Measurements from ENCODE around the gene MACROD2. TPM values are rescaled to one million over a fixed set of nuclear protein-coding genes. Genes with fewer than 3 reads are reported as not detected.

The MACROD2 gene
- total RNA-seq, 1 donor from 2014 or later, result 2.4 TPM

DNA sequence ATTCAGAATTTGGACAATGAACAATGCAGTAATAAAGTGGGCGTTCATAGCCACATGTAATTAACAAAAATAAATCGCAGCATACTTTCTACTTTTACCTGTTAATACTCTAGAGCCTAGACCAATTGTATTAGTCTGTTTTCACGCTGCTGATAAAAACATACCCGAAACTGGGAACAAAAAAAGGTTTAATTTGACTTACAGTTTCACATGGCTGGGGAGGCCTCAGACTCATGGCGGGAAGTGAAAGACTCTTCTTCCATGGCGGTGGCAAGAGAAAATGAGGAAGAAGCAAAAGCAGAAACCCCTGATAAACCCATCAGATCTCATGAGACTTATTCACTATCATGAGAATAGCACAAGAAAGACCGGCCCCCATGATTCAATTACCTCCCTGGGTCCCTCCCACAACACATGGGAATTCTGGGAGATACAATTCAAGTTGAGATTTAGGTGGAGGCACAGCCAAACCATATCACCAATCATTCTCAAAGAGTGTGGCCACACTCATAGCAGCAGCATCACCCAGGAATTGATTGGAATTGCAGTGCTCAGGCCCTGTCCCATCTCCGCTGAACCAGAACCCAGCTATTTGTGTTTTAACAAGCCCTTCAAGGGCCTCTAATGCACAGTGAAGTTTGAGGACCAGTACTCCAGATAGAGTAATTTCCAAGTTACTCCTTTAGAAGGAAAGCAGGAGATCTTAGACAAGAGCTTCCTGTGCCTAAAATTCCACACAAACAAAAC is 1927.9 kb downstream of the MACROD2 start:
- no peak overlapping the region for H3K27ac ChIP-seq (ENCODE audit: low read depth, low read length)
- no peaks in the 10 kb centered on the region for H3K79me2 ChIP-seq (ENCODE audit: insufficient read depth, low read length)
- H2AFZ ChIP-seq (ENCODE audit: low read depth, low read length), result no peak overlapping the region
- H3K4me1 Mint-ChIP-seq (ENCODE audit: low read depth, unreplicated experiment), result no peaks in the 10 kb centered on the region
- peaks cover 11% of the 10 kb centered on the region for H3K27me3 Mint-ChIP-seq (ENCODE audit: low read depth, unreplicated experiment)
- no peaks in the 10 kb centered on the region for H4K20me1 ChIP-seq (ENCODE audit: insufficient read depth, low read length)
- no peaks in the 10 kb centered on the region for H3K27me3 ChIP-seq (ENCODE audit: insufficient read depth, low read length)
- no peak overlapping the region for H3K27ac Mint-ChIP-seq (ENCODE audit: unreplicated experiment)
- H3K4me2 ChIP-seq (ENCODE audit: low read length), result no peak overlapping the region
- no peak for FAIRE-seq
- DNase-seq (ENCODE audit: low read depth), result no peak
- H3K36me3 ChIP-seq (ENCODE audit: insufficient read depth, low read length), result no peaks in the 10 kb centered on the region
- no peak overlapping the region for H3K4me3 ChIP-seq (ENCODE audit: insufficient read depth, low read depth, low read length)
- H3K4me1 ChIP-seq (ENCODE audit: insufficient read depth, low read length), result no peaks in the 10 kb centered on the region
- no peak overlapping the region for H3K9ac ChIP-seq (ENCODE audit: low read length)
- no peak for TF ChIP-seq EZH2 (IDR thresholded peaks at IDR 0.05; ENCODE audit: insufficient read depth, low read length)
- TF ChIP-seq, protein P1, sequence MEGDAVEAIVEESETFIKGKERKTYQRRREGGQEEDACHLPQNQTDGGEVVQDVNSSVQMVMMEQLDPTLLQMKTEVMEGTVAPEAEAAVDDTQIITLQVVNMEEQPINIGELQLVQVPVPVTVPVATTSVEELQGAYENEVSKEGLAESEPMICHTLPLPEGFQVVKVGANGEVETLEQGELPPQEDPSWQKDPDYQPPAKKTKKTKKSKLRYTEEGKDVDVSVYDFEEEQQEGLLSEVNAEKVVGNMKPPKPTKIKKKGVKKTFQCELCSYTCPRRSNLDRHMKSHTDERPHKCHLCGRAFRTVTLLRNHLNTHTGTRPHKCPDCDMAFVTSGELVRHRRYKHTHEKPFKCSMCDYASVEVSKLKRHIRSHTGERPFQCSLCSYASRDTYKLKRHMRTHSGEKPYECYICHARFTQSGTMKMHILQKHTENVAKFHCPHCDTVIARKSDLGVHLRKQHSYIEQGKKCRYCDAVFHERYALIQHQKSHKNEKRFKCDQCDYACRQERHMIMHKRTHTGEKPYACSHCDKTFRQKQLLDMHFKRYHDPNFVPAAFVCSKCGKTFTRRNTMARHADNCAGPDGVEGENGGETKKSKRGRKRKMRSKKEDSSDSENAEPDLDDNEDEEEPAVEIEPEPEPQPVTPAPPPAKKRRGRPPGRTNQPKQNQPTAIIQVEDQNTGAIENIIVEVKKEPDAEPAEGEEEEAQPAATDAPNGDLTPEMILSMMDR (IDR thresholded peaks at IDR 0.05; ENCODE audit: insufficient read depth, low read depth, low read length), result no peak
- H3K9me3 Mint-ChIP-seq (ENCODE audit: unreplicated experiment), result no peaks in the 10 kb centered on the region
- no peak overlapping the region for H3K4me3 Mint-ChIP-seq (ENCODE audit: unreplicated experiment)
- H3K9me3 ChIP-seq (ENCODE audit: insufficient read depth, low read depth, low read length), result no peaks in the 10 kb centered on the region
- H3K36me3 Mint-ChIP-seq (ENCODE audit: low read depth, unreplicated experiment), result no peaks in the 10 kb centered on the region

GRCh38 chr20:15924556-15924955 is 1929.2 kb downstream of the MACROD2 start:
- H3K36me3 Mint-ChIP-seq (ENCODE audit: low read depth, unreplicated experiment), result no peaks in the 10 kb centered on the region
- Histone ChIP-seq H3K4me1 (ENCODE audit: insufficient read depth, low read length) (no peaks in the 10 kb centered on the region), H3K36me3 (ENCODE audit: insufficient read depth, low read length) (no peaks in the 10 kb centered on the region), H3K4me3 (ENCODE audit: insufficient read depth, low read depth, low read length) (no peak overlapping the region), H3K9ac (ENCODE audit: low read length) (no peak overlapping the region), H3K27ac (ENCODE audit: low read depth, low read length) (no peak overlapping the region), H4K20me1 (ENCODE audit: insufficient read depth, low read length) (no peaks in the 10 kb centered on the region), H3K27me3 (ENCODE audit: insufficient read depth, low read length) (no peaks in the 10 kb centered on the region), H3K9me3 (ENCODE audit: insufficient read depth, low read depth, low read length) (no peaks in the 10 kb centered on the region), H2AFZ (ENCODE audit: low read depth, low read length) (no peak overlapping the region), H3K4me2 (ENCODE audit: low read length) (no peak overlapping the region), H3K79me2 (ENCODE audit: insufficient read depth, low read length) (no peaks in the 10 kb centered on the region)
- H3K27me3 Mint-ChIP-seq (ENCODE audit: low read depth, unreplicated experiment), result peaks cover 11% of the 10 kb centered on the region
- no peaks in the 10 kb centered on the region for H3K4me1 Mint-ChIP-seq (ENCODE audit: low read depth, unreplicated experiment)
- no peak overlapping the region for H3K27ac Mint-ChIP-seq (ENCODE audit: unreplicated experiment)
- no peaks in the 10 kb centered on the region for H3K9me3 Mint-ChIP-seq (ENCODE audit: unreplicated experiment)
- DNase-seq (ENCODE audit: low read depth) (no peak), FAIRE-seq (no peak)
- no peak overlapping the region for H3K4me3 Mint-ChIP-seq (ENCODE audit: unreplicated experiment)
- TF ChIP-seq, protein P1 (IDR thresholded peaks at IDR 0.05; ENCODE audit: insufficient read depth, low read depth, low read length), result no peak
- TF ChIP-seq EZH2 (IDR thresholded peaks at IDR 0.05; ENCODE audit: insufficient read depth, low read length), result no peak

DNA sequence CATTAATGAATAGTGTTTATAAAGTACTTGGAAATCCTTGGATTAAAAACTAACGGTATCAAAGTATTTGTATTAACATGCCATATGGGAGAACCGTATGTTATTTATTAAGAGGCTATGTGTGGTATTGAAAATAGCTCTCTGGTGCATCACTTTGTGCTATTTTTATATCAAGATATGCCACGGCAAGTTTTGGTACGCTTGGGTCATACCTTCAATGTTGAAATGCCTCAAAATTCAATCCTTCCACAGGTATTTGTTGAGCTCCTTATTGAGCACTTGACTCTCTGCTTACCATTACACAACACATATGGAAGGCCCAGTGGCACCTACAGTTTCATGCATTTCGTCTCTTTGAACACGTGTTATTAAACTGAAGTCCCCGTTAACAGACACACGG is 1930.1 kb downstream of the MACROD2 start:
- H3K79me2 ChIP-seq (ENCODE audit: insufficient read depth, low read length), result no peaks in the 10 kb centered on the region
- H3K9ac ChIP-seq (ENCODE audit: low read length), result no peak overlapping the region
- no peaks in the 10 kb centered on the region for H3K27me3 ChIP-seq (ENCODE audit: insufficient read depth, low read length)
- H3K4me1 ChIP-seq (ENCODE audit: insufficient read depth, low read length), result no peaks in the 10 kb centered on the region
- Mint-ChIP-seq H3K4me1 (ENCODE audit: low read depth, unreplicated experiment) (no peaks in the 10 kb centered on the region), H3K9me3 (ENCODE audit: unreplicated experiment) (no peaks in the 10 kb centered on the region), H3K27me3 (ENCODE audit: low read depth, unreplicated experiment) (peaks cover 11% of the 10 kb centered on the region), H3K36me3 (ENCODE audit: low read depth, unreplicated experiment) (no peaks in the 10 kb centered on the region), H3K4me3 (ENCODE audit: unreplicated experiment) (no peak overlapping the region), H3K27ac (ENCODE audit: unreplicated experiment) (no peak overlapping the region)
- no peak for DNase-seq (ENCODE audit: low read depth)
- no peak overlapping the region for H3K4me2 ChIP-seq (ENCODE audit: low read length)
- H3K27ac ChIP-seq (ENCODE audit: low read depth, low read length), result no peak overlapping the region
- no peaks in the 10 kb centered on the region for H4K20me1 ChIP-seq (ENCODE audit: insufficient read depth, low read length)
- no peaks in the 10 kb centered on the region for H3K36me3 ChIP-seq (ENCODE audit: insufficient read depth, low read length)
- no peak overlapping the region for H2AFZ ChIP-seq (ENCODE audit: low read depth, low read length)
- FAIRE-seq, result no peak
- no peaks in the 10 kb centered on the region for H3K9me3 ChIP-seq (ENCODE audit: insufficient read depth, low read depth, low read length)
- H3K4me3 ChIP-seq (ENCODE audit: insufficient read depth, low read depth, low read length), result no peak overlapping the region
- TF ChIP-seq, protein P1 (IDR thresholded peaks at IDR 0.05; ENCODE audit: insufficient read depth, low read depth, low read length), result no peak
